ENCODE data around the gene LUC7L.

Gene LUC7L

GRCh38 chr16:143047-143446 is 86.2 kb downstream of the LUC7L start:
- Mint-ChIP-seq H3K9me3 (peaks cover 11% of the 10 kb centered on the region), H3K36me3 (ENCODE audit: low read depth) (no peaks in the 10 kb centered on the region), H3K4me3 (no peak overlapping the region), H3K27me3 (ENCODE audit: low read depth, poor library complexity) (peaks cover 62% of the 10 kb centered on the region), H3K27ac (no peak overlapping the region), H3K4me1 (peaks cover 12% of the 10 kb centered on the region)
- no peak for DNase-seq
- no peak for TF ChIP-seq CTCF (IDR thresholded peaks at IDR 0.05)

GRCh38 chr16:142405-142967 is 86.8 kb downstream of the LUC7L start:
- DNase-seq: no peak
- Mint-ChIP-seq H3K27ac (no peak overlapping the region), H3K27me3 (ENCODE audit: low read depth, poor library complexity) (peaks cover 61% of the 10 kb centered on the region), H3K36me3 (ENCODE audit: low read depth) (no peaks in the 10 kb centered on the region), H3K9me3 (peaks cover 11% of the 10 kb centered on the region), H3K4me3 (no peak overlapping the region), H3K4me1 (peaks cover 12% of the 10 kb centered on the region)
- TF ChIP-seq CTCF (IDR thresholded peaks at IDR 0.05): no peak

GRCh38 chr16:140175-140857 is 88.9 kb downstream of the LUC7L start:
- H3K4me1 Mint-ChIP-seq: peaks cover 12% of the 10 kb centered on the region
- peak overlapping the region; percentile 50 for H3K4me3 Mint-ChIP-seq
- DNase-seq: no peak
- H3K36me3 Mint-ChIP-seq (ENCODE audit: low read depth): peaks cover 9% of the 10 kb centered on the region
- peaks cover 15% of the 10 kb centered on the region for H3K9me3 Mint-ChIP-seq
- no peak for TF ChIP-seq CTCF (IDR thresholded peaks at IDR 0.05)
- H3K27me3 Mint-ChIP-seq (ENCODE audit: low read depth, poor library complexity): peaks cover 49% of the 10 kb centered on the region
- H3K27ac Mint-ChIP-seq: no peak overlapping the region

Data from nephron progenitor cell (in vitro differentiated cells).